ENCODE results near the gene CTBP2.

- TF ChIP-seq, protein P1, sequence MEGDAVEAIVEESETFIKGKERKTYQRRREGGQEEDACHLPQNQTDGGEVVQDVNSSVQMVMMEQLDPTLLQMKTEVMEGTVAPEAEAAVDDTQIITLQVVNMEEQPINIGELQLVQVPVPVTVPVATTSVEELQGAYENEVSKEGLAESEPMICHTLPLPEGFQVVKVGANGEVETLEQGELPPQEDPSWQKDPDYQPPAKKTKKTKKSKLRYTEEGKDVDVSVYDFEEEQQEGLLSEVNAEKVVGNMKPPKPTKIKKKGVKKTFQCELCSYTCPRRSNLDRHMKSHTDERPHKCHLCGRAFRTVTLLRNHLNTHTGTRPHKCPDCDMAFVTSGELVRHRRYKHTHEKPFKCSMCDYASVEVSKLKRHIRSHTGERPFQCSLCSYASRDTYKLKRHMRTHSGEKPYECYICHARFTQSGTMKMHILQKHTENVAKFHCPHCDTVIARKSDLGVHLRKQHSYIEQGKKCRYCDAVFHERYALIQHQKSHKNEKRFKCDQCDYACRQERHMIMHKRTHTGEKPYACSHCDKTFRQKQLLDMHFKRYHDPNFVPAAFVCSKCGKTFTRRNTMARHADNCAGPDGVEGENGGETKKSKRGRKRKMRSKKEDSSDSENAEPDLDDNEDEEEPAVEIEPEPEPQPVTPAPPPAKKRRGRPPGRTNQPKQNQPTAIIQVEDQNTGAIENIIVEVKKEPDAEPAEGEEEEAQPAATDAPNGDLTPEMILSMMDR (IDR thresholded peaks at IDR 0.05; ENCODE audit: low read depth, low read length, poor library complexity, severe bottlenecking) = no peak
- no peak for TF ChIP-seq EZH2phosphoT487 (IDR thresholded peaks at IDR 0.05; ENCODE audit: borderline replicate concordance, low read length)
Measured at GRCh38 chr10:124972637-124973036, 187.7 kb downstream of the CTBP2 start.
